Loucy (cell line): Measurements from ENCODE around the gene PRKCE.

ENCODE experiments used
- CTCF ChIP-seq: fragments of 200-600 bp; sonication (generic); conservative IDR thresholded peaks from 2 replicates; pipeline ENCODE4 v1.5.1; 2014; ENCODE audit warnings: mild to moderate bottlenecking, antibody characterized with exemption, low read length
- EZH2phosphoT487 ChIP-seq: fragments of 200-600 bp; IDR thresholded peaks from 2 replicates; pipeline ENCODE4 v1.6.1; 2018; ENCODE audit warnings: antibody characterized with exemption, mild to moderate bottlenecking, moderate library complexity, borderline replicate concordance

GRCh38 chr2:45992021-45992740 is 340.7 kb downstream of the PRKCE start:
- no peak for TF ChIP-seq CTCF
- TF ChIP-seq EZH2phosphoT487: no peak
